HG03196 (cell line): ENCODE measurements around the gene BBIP1.

Experiments used
- ATAC-seq: cut with Tn5 transposase; IDR thresholded peaks from one replicate; pipeline ENCODE4 v1.9.1; 2021; ENCODE audit not compliant: unreplicated experiment

The BBIP1 gene

DNA sequence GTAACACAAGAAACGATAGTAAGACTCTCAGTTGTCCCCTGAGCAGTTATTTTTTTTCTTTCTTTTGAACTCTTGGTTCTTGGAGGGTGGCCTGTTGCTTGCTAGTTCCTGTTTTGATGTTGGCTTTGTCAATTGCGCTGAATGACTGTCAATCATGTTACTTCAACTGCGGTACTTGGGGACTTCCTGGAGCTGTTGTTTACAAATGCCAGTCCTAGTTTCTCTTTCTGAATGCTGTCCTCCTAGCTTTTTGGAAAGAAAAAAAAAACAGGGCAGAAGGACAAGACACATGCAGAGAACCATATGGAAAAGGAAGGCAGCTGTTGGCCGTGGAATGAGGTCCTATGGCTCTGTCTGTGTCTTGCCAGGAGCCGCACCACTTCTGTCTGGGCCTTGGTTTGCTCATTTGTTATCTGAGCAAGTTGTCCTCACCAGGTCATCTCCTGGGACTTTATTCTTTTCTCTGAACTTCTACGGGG lies 54.3 kb downstream of the BBIP1 start:
- peak; percentile 61 for ATAC-seq

DNA sequence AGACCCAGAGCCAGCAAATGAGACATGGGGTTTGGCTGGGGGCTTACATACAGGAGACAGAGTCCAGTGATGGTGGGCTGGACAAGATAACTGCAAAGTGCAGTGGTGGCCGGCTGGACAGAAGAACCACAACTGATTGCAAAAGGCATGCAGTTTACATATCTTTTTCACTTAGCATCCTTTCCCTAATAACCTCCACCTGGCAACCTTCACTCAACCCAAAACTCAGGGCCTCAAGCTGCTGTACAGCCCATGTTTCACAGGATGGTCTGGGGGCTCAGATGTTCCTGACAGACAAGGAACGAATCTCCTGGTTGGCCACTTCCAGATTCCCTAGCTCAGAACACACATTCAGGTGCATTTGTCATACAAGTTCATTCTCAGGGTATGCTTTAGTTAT lies 55.0 kb downstream of the BBIP1 start:
- ATAC-seq: no peak

DNA sequence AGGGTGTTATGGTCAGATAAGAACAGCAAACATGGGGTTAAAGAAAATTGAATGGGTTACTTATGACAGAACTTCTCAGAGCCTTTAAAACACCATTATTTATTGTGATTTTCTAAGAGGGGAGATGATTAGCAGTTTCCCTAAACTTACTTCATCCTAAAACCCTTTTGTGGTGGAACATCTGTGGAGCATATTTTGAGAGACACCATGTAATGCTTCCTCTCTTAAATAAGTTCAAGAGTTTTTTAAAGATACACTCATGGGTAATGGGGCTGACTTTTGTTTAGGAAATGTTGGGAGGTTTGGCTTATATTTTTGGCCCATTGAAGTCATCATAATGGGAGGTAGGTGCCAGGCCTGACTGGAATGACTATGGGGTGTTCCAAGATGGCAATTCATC lies 55.6 kb downstream of the BBIP1 start:
- no peak for ATAC-seq

DNA sequence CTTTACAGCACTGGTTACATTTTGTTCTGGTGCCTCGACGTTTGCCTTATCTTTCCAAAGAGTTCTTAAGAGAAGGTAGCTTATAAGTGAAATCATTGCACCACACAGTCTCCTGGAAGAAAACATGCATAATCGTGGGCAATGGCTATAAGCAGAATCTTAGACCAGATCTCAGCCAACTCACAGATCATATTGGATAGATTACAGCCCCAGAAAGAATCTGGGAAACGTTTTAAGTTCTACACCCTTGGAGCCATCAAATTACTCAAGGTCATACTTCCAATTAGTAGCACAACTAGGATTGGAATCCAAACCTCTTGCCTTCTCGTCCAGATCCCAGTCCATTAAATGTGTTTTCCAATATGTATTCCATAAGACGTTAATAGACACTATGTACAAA lies 56.0 kb downstream of the BBIP1 start:
- ATAC-seq: no peak

DNA sequence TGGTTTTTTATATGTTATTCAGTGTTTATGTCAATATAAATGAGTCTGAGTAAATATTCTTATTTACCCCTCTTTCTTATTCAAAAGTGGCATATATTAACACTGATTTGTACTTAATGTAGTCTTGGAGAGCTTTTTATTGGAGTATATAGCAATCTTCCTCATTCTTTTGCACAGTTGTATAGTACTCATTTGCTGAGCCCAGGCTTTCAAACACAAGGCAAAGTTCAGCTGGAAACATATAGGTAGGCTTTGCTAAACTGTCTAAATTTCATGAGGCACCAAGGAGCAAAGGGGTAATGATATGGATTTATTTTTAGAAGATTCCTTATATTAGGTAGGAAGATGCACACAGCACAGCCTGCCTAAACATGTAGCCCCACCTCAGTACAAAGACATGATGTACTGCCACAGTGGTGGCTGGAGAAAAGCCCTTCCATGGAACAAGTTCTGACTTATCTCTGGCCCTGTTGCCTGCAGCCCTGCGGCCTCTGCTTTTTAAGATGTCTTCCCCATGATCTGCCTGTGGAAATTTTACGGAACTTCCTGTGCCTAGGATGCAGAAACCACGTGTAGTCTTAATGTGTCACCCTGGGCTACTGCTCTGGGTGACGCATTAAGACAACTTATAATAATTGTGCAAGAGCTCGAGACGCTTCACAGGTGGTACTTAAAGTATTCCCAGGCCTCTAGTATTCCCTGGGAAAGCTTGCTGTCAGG lies 56.9 kb downstream of the BBIP1 start:
- ATAC-seq: no peak

DNA sequence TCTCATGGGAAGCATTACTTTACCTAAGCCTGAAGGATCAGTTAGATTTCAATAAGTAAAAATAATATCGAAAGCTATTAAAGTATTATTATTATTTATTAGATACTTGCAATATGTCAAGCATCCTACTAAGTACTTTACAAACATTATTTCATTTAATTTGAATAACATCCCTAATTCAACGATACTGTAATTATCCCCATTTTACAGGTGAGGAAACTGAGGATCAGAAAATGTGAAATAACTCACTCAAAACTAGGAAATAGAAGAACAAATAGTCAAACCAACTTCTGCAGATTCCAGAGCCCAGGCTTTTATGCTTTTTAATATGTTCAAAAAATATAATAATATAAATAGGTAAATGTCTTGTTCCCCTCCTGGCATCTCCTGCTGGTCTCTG lies 57.5 kb downstream of the BBIP1 start:
- ATAC-seq: no peak

DNA sequence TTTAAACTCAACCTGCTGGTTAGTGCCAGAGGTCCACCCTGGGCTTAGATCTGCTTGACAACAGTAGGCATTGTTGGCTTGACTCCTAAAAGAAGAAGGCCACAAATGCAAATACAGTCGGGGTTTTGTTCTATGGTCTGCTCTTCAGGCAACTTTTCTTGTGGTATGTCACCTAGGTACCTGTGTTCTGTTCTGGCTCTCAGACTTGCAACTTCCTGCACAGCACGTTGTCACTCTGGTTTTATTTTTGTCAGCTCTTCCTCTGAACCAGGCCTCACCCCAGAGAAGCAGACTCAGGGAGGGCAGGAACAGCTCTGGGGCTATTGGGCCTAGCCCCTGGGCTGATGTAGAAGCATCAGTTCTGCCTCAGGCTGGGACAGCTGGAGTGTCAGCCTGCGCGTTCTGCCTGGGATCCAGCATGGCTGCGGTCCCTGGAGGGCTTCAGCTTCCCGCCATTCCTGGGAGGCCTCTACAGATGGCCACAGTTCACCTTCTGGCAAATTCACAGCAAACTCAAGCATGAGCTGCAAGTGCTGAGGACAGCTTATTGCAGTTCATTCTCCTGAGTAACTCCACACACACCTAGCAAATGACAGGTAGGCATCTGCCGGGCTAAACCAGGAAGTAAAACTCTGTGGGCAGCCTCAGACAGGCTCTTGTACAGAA lies 58.3 kb downstream of the BBIP1 start:
- peak; percentile 39 for ATAC-seq

DNA sequence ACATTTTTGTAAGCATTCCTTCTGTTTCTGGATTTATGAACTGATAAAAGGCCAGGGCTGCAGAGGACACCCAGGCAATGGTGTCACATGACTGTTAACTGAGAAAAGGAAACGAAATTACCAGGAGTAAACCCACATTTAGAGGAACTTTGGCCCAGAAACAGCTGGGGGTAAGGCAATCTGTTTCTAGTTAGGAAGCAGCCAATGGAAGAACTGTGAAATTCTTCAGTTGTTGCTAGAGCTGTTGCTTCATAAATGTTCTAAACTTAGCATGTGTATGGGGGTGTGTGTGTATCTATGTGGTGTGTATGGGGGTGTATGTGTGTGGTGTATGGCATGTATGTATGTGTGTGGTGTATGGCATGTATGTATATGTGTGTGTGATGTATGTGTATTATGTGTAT lies 59.0 kb downstream of the BBIP1 start:
- ATAC-seq: no peak

DNA sequence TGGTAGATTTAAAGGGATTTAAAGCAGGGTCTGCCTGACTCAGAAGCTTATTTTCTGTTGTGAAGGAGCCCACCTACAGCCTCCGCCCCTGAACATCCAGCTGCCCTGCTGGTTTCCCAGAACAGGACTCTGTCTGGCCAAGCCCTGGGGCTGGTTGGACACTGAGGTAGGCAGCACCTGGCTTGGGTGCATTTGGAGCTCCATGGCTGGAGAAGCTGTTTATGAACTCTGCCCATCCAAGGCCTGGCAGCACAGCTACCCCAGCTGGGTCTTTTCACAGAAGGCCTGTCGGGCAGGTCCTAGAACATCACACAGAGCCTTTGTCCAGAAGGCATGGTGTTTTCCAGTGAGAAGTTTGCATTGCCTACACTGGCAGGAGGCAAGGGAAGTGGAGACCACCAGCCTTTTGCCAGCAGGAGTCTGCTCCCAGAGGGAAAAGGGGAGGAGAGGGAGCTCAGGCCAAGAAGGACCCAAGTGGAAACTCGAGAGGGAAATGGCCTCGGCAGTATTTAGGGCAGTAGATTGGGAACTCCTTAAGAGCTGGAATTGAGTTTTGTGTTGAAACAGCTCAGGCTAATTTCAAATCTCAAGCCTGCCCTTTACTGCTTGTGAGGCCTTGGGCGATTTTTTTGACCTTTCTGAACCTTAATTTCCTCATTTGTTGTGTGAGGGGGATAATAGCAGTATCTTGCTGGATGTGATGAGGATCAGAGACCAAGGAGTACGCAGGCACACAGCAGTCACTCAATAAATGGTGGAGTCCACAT lies 59.6 kb downstream of the BBIP1 start:
- ATAC-seq: no peak

DNA sequence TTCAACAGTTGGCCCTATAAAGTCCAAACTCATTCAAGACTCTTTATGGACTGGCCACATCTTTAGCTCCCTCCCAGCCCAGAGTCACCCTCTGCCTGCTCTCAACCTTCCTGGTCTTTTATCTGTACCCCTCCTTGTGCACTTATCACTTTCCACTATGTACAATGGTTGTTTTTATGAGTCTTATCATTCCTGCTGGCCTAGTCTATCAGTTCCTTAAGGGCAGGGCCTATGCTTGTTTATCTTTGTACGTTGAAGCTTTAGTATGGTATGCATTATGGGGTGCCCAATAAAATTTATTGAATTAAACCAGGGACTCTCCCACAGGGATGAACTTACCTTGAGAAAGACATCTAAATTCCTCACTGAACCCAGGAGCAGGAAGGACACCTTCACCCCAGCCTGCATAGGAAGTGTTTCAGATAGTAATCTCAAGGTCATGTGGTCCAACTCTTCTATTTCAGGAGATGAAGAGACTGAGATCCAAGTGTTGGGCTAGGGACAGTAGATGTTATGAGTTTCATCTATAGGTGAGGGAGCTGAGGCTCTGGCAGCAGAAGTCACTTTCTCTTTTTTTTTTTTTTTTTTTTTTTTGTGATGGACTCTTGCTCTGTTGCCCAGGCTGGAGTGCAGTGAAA lies 60.6 kb downstream of the BBIP1 start:
- ATAC-seq: no peak

DNA sequence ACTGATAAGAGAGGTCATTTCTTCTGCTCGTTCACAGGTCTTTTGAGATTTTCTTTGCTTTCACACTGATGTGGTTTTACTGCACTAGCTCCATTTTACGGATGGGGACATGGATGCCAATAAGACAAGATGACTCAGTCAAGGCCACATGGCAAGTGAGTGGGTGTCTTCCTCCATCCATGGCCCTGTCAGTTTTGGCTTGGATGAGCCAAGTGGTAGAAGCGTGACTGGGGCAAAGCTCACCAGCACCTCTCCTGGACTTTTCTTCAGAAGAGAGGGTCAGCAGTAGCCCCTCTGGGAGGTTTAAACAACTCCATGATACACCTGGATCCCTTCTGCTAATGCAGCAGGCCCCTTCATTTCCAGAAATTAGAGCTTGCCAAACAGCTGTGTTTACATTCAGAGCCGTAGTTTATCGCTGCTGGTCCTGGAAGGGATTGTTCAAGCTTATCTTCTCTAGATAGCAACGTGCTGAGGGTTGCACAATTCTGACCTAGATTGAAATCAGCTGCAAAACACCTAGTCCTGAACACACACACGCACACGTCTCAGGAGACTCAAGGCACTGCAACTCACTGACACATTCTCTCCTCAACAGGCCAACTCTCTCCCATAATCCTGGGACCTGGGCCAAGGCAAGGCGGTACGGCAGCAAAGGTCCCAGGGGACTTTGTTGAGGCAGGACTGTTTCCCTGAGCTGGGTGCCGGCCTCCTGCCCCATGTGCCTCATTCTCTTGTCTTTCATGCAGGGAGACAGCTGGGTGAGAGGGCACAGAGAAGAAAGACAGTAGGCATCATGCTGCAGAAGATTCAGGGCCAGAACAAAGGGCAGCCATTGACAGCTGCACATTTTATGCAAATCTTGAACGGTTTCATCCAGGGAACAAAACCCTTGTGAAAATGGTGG lies 61.5 kb downstream of the BBIP1 start:
- peak; percentile 31 for ATAC-seq

DNA sequence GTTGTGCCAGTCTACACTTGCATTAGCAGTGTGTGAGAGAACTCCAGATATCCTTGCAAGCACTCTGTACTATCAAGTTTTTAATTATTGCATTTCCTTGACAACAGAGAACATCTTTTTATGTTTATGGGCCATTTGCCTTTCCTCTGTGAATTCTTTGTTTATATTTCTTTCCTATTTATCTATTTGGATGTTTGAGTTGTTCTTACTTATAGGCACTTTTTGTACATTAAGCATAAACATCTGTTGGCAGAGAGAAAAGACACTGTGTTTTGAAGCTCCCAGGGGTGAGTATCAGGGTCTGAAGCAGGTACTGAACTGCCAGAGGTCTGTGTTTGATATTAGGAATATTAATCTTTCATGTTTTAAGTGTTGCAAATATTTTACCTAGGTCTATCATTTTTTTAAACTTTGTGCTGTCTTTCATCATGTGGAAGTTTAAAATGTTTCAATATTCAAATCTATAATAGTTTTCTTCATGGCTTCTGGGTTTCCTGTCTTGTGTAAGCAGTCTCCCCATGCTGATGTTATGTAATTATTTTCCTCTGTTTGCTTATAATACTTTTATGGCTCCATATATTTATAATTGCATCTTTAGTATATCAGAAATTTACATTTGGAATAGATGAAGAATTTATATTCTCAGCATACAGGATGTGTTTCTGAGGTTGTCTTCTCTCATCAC lies 64.9 kb downstream of the BBIP1 start:
- no peak for ATAC-seq

DNA sequence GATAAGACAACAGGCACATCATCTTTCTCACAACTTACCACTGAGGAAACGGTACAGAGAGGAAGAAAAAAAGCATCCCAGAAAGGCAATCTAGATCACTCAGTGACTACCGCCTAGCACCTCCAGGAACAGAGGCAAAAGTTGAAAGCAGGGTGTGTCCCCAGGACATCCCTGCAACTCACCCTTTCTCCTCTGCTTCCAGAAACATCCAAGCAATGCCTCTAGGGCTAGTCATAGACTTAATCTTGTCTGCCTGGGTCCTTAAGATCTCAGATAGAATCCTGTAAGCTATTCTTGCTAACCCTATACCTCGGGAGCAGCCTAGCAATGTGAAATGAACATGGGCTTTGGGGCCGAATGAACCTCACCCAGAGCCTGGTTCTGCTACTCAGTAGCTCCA lies 66.0 kb downstream of the BBIP1 start:
- ATAC-seq: no peak

DNA sequence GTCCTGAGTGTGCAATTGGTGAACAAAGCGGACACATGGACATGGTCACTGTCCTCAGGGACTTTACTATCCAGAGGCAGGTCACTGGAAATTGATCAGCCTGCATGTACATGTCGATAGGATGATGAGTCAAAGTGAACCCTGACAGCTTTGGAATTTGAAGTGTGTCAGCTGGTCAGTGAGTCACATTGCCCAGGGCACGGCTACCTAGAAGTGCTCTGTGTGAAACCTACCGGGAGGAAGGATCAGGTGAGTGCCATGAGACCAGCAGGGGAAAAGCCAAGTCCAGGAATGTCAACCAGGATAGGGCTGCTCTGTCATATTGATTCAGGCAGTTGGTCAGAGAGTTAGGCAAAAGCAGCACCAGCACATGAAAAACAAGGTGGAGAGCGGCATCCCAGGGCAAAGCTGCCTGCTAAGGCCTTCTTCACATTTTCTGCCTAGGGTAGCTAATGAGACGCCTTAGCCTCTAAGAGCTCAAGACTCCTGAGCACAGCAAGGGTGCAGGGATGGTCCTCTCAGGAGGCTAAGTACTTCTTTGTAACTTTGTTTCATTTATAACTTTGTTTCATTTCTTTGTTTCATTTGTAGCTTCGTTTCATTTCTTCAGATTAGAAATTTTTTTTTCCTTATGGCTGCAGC lies 66.6 kb downstream of the BBIP1 start:
- ATAC-seq: no peak

DNA sequence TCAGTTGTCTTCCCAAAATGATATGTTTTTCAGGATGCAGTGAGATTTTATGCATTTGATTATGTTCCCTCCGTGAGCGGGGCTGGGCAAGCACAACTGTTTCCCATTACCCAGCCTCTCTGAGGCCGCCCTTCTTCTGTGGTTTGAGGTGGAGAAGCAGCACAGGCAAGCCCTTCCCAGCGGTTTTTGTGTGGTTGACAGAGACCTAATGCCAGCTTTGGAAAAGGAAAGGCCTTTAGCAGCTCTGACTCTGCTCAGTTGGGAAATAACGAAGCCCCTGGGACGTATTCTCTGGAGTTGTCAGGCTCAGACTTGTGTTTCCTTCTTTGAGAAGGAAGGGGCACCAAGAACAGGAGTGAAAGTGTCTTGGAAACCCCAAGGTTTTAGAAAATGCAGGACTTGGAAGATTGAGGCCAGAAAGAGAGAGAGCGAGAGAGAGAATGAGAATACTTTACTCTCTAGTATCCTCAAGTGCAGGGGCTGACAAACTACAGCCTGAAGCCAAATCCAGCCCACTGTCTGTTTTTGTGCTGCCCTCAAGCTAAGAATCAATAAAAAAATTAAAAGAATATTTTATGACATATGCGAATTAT lies 67.9 kb downstream of the BBIP1 start:
- no peak for ATAC-seq

DNA sequence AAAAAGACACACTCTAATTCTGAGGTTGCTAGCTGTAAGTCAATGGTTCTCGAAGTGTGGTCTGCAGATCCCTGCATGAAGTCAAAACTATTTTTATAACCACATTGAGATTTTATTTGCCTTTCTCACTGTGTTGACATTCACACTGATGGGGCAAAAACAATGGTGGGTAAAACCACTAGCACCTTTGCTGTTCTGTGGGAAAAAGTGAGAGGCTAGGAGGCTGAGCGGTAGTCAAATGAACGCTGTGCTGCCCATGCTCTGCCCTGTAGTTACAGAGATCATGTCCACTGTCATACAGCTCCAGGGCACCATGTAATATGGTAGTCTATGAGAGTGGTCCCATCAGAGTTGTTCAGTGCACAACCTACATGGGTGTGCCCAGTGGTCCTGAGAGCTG lies 68.9 kb downstream of the BBIP1 start:
- ATAC-seq: no peak
